OCI-LY1 (cell line): ENCODE results near the gene FEZ2.

Source experiments
- CTCF ChIP-seq: fragments of 200-600 bp; sonication (generic), shearing (Covaris generic); IDR thresholded peaks from 2 replicates; pipeline ENCODE4 v1.5.1; 2017; ENCODE audit warnings: mild to moderate bottlenecking, antibody characterized with exemption, low read length, moderate library complexity, mixed read lengths
- EZH2 ChIP-seq: fragments of 200-600 bp; sonication (generic), shearing (Covaris generic); IDR thresholded peaks from 2 replicates; pipeline ENCODE4 v1.8.0; 2017; ENCODE audit warnings: borderline replicate concordance, mixed run types, mild to moderate bottlenecking, antibody characterized with exemption, low read length, moderate library complexity, mixed read lengths

DNA sequence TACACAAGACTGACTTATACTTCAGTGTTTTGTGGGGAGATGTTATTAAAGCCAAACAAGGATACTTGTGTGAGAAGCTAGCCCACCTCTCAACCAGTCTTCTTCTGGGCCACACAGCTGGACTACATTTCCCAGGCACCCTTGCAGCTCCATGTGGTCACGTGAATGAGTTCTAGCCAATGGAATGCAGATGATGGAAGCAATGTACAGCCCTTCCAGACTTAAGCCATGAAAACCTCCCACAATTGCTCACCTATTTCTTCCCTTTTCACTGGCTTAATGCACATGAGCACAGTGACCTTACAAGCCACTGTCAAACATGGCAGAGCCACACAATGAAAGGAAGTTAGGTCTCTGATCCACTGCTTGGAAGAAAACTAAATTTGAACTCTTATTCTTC is 20.4 kb upstream of the FEZ2 start:
- TF ChIP-seq CTCF (no peak), EZH2 (no peak)
